RWPE1 (cell line): ENCODE results near the gene GRID2.

Experiments used
- CTCF ChIA-PET: fragments of 350-600 bp; sonication (Branson Sonifier 250); formaldehyde crosslinking; extraction: SDS; loops from one replicate; lab custom pipeline; 2021; lab: Yijun Ruan, JAX
- POLR2A ChIA-PET: fragments of 400-600 bp; formaldehyde crosslinking; extraction: SDS; loops from one replicate; lab custom pipeline; 2020; ENCODE audit warnings: antibody characterized with exemption; ENCODE audit not compliant: low non-redundant PET; lab: Yijun Ruan, JAX
- DNase-seq: peaks from one replicate; pipeline ENCODE4 v3.0.0; 2012; ENCODE audit warnings: low spot score
- H3K27ac ChIP-seq: fragments of 450-650 bp; 2 replicates; pipeline ENCODE4 v1.5.1; 2017
- CTCF ChIP-seq: fragments of 450-650 bp; conservative IDR thresholded peaks from 2 replicates; pipeline ENCODE4 v1.5.1; 2017; ENCODE audit warnings: low read depth, mild to moderate bottlenecking

Gene GRID2

GRCh38 chr4:92506933-92507332, 203.2 kb downstream of the GRID2 start:
- H3K27ac ChIP-seq, result no peak overlapping the region
- no peak for TF ChIP-seq CTCF
- DNase-seq, result no peak
- ChIA-PET POLR2A (no interaction called here), CTCF (no interaction called here)

DNA sequence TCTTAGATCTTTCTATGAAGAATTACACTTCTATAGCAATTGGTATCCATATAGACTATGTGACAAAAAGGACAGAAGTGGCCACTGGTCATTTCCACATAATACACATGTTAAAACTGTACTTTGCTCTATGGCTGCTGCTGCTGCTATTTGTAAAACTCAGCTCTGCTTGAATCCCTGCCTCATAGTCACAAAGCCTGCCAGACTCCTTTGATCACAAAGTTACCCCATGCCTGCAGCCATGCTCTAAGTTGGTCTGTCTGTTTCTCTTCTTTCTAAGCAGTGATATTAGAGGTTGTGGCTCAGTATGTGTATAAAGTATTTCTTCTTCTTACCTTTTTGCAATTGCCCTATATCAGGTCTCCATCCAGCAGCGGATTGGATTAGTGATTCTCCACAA, 210.9 kb downstream of the GRID2 start:
- POLR2A ChIA-PET, result no interaction called here
- H3K27ac ChIP-seq, result no peak overlapping the region
- DNase-seq, result no peak
- TF ChIP-seq CTCF, result no peak
- CTCF ChIA-PET, result no interaction called here

GRCh38 chr4:92516450-92516849, 212.7 kb downstream of the GRID2 start:
- CTCF ChIA-PET, result no interaction called here
- H3K27ac ChIP-seq, result no peak overlapping the region
- POLR2A ChIA-PET, result no interaction called here
- TF ChIP-seq CTCF, result no peak
- DNase-seq, result no peak

DNA sequence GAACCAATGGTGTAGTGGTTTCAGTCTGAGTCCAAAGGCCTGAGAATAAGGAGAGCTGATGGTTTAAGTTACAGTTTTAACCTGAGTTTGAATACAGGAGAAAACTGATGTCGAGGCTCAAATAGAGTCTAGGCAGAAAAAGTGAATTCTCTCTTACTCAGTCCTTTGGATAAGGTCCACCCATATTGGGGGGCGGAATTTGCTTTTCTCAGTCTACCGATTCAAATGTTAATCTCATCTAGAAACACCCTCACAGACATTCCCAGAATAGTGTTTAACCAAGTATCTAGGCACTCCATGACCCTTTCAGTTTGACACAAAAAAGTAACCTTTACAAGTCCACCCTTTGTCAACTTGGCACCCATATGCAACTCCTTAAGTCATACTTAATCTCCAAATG, 216.0 kb downstream of the GRID2 start:
- no peak for TF ChIP-seq CTCF
- no peak for DNase-seq
- ChIA-PET CTCF (no interaction called here), POLR2A (no interaction called here)
- H3K27ac ChIP-seq, result no peak overlapping the region

GRCh38 chr4:92520563-92520962, 216.8 kb downstream of the GRID2 start:
- H3K27ac ChIP-seq, result no peak overlapping the region
- DNase-seq, result no peak
- no peak for TF ChIP-seq CTCF
- ChIA-PET POLR2A (no interaction called here), CTCF (no interaction called here)

- CTCF ChIA-PET, result no interaction called here
- no peak for DNase-seq
- H3K27ac ChIP-seq, result no peak overlapping the region
- no peak for TF ChIP-seq CTCF
- POLR2A ChIA-PET, result no interaction called here
Observed at GRCh38 chr4:92521941-92522340, 218.2 kb downstream of the GRID2 start.

GRCh38 chr4:92522356-92522755, 218.6 kb downstream of the GRID2 start:
- TF ChIP-seq CTCF, result no peak
- CTCF ChIA-PET, result no interaction called here
- POLR2A ChIA-PET, result no interaction called here
- DNase-seq, result no peak
- H3K27ac ChIP-seq, result no peak overlapping the region
